Activated CD4-positive, alpha-beta T cell treated with anti-CD3 and anti-CD28 coated beads, Interleukin-2, amount 50 U/mL, for 48 hours (primary cell): ENCODE data around the gene PCDH1.
A peak's percentile ranks its signal among the peaks of the same experiment; 100 is the strongest.
"Not testable (repeated sequence)": the region's sequence is repeated elsewhere in the genome, so short reads cannot be mapped to it uniquely, and the experiment has no call there.

ENCODE experiments used
- DNase-seq, 2 experiments: peaks; one replicate each; pipeline ENCODE4 v3.0.0-alpha.2; 2020

The PCDH1 gene

GRCh38 chr5:141897425-141897824, 19.2 kb upstream of the PCDH1 start:
- no peak for DNase-seq

GRCh38 chr5:141890429-141890828, 12.2 kb upstream of the PCDH1 start:
- DNase-seq, result not testable (repeated sequence)

GRCh38 chr5:141889282-141889871, 11.2 kb upstream of the PCDH1 start:
- no peak for DNase-seq

- no peak for DNase-seq
These were observed 5.7 kb upstream of the PCDH1 start for GRCh38 chr5:141883892-141884318.

- peak; percentile 25 to 41 for DNase-seq
These were observed 5.1 kb upstream of the PCDH1 start for GRCh38 chr5:141883184-141883891.

- no peak for DNase-seq
These were observed 4.5 kb upstream of the PCDH1 start for GRCh38 chr5:141882594-141883183.

- DNase-seq, result no peak
These were observed 3.7 kb upstream of the PCDH1 start for GRCh38 chr5:141881886-141882285.

- no peak for DNase-seq
These were observed 3.0 kb upstream of the PCDH1 start for GRCh38 chr5:141880961-141881801.

GRCh38 chr5:141879941-141880738, 1.9 kb upstream of the PCDH1 start:
- no peak for DNase-seq

GRCh38 chr5:141879426-141879759, 1.2 kb upstream of the PCDH1 start:
- no peak for DNase-seq

- DNase-seq, result peak; percentile 87 to 91
These were observed 658 bp upstream of the PCDH1 start for GRCh38 chr5:141878711-141879425.

- DNase-seq, result peak; percentile 25 to 41
These were observed 639 bp downstream of the PCDH1 start for GRCh38 chr5:141877356-141878185.

- no peak for DNase-seq
These were observed 1.4 kb downstream of the PCDH1 start for GRCh38 chr5:141876628-141877355.

- no peak for DNase-seq
These were observed 2.2 kb downstream of the PCDH1 start for GRCh38 chr5:141875795-141876627.

- no peak for DNase-seq
These were observed 3.0 kb downstream of the PCDH1 start for GRCh38 chr5:141875022-141875740.

- no peak for DNase-seq
These were observed 3.8 kb downstream of the PCDH1 start for GRCh38 chr5:141874262-141874964.

GRCh38 chr5:141873933-141874261, 4.3 kb downstream of the PCDH1 start:
- DNase-seq, result no peak
